Measurements from ENCODE around the gene EN1.
A peak's percentile ranks its signal among the peaks of the same experiment; 100 is the strongest.

The EN1 gene

DNA sequence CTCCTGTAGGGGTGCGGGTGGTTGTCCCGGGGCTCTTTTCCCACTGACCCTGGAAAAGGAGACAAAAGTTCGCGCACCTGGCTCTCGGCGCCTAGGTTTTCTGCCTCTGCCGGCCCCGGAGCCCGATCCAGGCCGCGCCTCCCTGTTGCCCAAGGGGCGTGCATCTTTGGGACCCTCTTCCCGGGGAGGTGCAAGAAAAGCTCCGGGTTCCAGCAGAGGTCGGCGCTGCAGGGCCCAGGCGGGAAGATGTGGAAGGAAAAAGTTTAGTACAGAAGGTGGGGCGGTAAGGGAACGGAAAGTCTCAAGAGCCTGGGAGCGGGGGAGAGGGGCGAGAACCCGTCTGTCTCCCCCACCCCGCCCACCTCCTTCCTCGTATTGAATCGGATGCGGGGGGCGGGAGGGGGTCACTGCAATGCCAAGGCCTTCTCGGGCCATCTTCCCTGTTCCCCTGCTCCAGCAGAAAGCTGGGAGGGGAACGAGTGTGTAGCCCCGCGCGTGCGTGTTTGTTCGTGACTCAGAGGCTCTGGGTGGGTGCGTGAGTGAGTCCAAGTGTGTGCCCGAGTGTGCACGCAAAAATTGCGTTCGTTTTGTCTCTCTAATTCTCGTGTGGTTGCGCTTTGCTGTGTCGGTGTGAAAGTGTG, 6.3 kb upstream of the EN1 start:
- no peak for DNase-seq (ENCODE audit: low read depth)
- in situ Hi-C loops (cut with HindIII; ENCODE audit: low sequenced_read_pairs), result no loop called here
- TF ChIP-seq, protein P1, sequence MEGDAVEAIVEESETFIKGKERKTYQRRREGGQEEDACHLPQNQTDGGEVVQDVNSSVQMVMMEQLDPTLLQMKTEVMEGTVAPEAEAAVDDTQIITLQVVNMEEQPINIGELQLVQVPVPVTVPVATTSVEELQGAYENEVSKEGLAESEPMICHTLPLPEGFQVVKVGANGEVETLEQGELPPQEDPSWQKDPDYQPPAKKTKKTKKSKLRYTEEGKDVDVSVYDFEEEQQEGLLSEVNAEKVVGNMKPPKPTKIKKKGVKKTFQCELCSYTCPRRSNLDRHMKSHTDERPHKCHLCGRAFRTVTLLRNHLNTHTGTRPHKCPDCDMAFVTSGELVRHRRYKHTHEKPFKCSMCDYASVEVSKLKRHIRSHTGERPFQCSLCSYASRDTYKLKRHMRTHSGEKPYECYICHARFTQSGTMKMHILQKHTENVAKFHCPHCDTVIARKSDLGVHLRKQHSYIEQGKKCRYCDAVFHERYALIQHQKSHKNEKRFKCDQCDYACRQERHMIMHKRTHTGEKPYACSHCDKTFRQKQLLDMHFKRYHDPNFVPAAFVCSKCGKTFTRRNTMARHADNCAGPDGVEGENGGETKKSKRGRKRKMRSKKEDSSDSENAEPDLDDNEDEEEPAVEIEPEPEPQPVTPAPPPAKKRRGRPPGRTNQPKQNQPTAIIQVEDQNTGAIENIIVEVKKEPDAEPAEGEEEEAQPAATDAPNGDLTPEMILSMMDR (IDR thresholded peaks at IDR 0.05; ENCODE audit: low read depth, low read length, missing control alignments), result no peak
- H3K4me3 ChIP-seq (ENCODE audit: low read depth, low read length), result peak overlapping the region; percentile 22

DNA sequence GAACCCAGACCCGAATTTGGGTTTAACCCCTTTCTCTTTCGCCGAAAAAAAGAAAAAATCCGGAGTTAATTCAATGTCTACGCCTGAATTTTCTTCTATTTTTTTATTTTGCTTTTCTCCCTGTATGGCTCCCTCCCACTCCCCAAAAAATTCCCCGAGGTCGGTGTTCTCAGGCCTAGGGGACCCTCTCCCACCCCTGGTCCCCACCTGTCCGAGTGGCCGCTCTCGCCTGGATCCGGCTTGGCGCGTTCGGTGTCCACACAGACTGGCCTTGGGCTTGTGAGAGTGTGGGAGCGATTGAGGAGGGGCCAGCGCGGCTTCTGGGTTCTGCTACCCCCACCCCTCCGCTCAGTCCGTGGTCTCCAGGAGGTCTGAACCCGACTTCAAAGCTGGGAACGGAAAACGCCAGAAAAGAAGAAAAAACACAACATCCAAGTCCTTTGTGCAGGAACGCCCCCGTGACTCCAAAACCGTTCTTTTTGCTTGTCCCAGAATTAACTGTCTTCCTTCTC, 5.7 kb upstream of the EN1 start:
- in situ Hi-C loops (cut with HindIII; ENCODE audit: low sequenced_read_pairs), result no loop called here
- no peak for DNase-seq (ENCODE audit: low read depth)
- peak overlapping the region; percentile 22 for H3K4me3 ChIP-seq (ENCODE audit: low read depth, low read length)
- TF ChIP-seq, protein P1 (IDR thresholded peaks at IDR 0.05; ENCODE audit: low read depth, low read length, missing control alignments), result no peak

DNA sequence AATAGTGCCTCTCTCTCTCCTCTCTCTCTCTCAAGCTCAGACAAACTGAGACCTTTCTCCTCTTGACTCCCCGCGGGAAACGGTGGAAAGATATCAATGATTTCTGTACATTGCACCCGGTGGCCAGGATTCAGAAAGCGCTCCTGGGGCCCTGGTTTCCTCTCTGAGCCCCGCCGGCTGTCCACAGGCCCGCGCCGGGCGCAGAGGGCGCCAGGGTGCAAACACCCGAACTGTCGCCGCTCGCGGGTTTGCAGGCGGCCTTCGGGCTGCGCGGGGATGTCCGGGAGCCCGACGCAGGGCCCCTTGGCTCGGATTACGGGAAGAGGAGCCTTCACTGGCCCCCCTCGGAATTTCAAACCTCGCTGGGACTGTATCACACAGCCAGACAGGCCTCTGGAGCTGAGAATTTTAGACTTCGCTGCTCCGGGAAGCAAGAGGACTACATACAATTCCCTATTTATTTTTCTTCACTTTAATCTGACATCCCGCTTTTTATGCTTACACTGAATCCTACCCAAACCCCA, 5.2 kb upstream of the EN1 start:
- TF ChIP-seq, protein P1 (IDR thresholded peaks at IDR 0.05; ENCODE audit: low read depth, low read length, missing control alignments), result no peak
- DNase-seq (ENCODE audit: low read depth), result no peak
- in situ Hi-C loops (cut with HindIII; ENCODE audit: low sequenced_read_pairs), result no loop called here
- peak overlapping the region; percentile 22 for H3K4me3 ChIP-seq (ENCODE audit: low read depth, low read length)

GRCh38 chr2:118851650-118852049, 4.2 kb upstream of the EN1 start:
- in situ Hi-C loops (cut with HindIII; ENCODE audit: low sequenced_read_pairs), result no loop called here
- DNase-seq (ENCODE audit: low read depth), result no peak
- H3K4me3 ChIP-seq (ENCODE audit: low read depth, low read length), result no peak overlapping the region
- TF ChIP-seq, protein P1 (IDR thresholded peaks at IDR 0.05; ENCODE audit: low read depth, low read length, missing control alignments), result no peak

DNA sequence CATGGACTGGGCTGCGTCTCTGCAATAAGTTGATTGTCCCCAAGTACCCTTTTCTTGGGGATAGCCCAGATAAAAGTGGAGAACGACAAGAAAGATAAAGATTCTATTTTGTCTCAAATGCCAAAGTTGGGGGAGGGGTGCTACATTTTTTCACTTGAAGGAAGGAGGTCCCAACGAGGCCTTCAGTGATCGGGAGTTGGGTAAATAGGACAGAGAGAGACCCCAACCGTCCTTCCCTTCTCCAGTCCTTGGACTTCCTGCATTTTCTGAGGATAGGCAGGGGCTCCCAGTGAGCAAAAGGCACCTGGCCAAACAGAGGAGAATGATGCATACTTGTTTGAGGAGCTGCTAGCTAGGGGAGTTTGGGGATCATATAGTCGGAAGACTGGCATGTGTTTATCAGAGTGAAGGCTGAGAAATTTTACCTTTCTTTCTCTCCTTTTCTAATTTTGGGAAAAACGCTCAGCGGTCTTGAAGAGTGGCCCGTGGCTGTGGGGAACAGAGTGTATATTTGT, 3.5 kb upstream of the EN1 start:
- no peak overlapping the region for H3K4me3 ChIP-seq (ENCODE audit: low read depth, low read length)
- in situ Hi-C loops (cut with HindIII; ENCODE audit: low sequenced_read_pairs), result no loop called here
- DNase-seq (ENCODE audit: low read depth), result no peak
- TF ChIP-seq, protein P1 (IDR thresholded peaks at IDR 0.05; ENCODE audit: low read depth, low read length, missing control alignments), result no peak

GRCh38 chr2:118850168-118850900, 2.9 kb upstream of the EN1 start:
- in situ Hi-C loops (cut with HindIII; ENCODE audit: low sequenced_read_pairs), result no loop called here
- no peak for DNase-seq (ENCODE audit: low read depth)
- TF ChIP-seq, protein P1 (IDR thresholded peaks at IDR 0.05; ENCODE audit: low read depth, low read length, missing control alignments), result no peak
- no peak overlapping the region for H3K4me3 ChIP-seq (ENCODE audit: low read depth, low read length)

Measured in astrocyte of the cerebellum (primary cell).